Nucleus accumbens (tissue), 56 donors: ENCODE results near the gene NUDT4.

Experiments used
- DNase-seq, 56 donors: peaks; one replicate each; lab custom pipeline; 2025; lab: John Stamatoyannopoulos, UW

NUDT4 gene

DNA sequence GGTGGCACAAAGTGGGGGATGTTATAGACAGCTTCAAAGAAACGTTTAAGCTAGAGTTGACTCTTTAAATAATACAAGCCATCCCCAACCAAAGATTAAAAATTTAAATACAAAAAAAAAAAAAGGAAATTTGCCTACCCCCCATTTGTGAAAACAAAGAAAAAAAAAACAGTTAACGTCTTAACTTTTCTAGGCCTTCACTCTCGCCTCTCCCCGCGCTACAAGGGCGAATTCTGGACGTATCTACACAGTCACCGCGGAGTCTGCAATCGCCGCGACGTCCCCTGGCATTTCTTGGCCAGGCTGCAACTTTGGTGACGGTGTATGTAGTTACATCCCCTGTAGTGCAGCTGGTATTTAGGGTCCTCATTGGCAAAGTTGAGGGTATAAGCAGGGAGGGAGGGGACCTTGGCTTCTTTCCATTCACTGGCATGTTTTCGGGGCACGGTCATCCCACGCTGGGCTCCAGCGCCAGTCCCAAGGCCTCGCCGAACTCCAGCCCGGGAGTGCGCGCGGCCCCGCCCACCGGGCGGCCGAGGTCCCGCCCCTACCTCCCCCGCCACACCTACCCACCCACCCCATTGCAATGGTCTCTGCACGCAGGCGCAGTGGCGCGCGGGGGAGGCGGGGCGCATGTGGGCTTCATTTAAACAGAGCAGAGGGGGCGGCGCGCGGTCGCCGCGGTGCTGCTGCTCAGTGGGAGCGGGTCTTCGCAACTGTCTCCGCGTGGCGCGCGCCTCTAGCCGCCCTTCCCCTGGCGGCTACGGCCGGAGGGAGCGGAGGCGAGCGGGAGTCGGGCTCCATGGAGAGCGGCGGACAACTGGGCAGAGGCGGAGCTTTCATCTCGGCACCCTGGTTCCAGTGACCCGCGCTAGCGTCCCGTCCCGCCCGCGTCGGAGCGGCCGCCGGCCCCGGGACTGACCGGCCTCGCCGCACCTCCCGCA is at the start of gene NUDT4:
TSS of gene NUDT4 (plus strand) at position 674 of the 944 bp plus-strand sequence. CDS start 398 bp downstream, outside the sequence.
- DNase-seq, result peak; percentile 44 to 99 (median 91)

DNA sequence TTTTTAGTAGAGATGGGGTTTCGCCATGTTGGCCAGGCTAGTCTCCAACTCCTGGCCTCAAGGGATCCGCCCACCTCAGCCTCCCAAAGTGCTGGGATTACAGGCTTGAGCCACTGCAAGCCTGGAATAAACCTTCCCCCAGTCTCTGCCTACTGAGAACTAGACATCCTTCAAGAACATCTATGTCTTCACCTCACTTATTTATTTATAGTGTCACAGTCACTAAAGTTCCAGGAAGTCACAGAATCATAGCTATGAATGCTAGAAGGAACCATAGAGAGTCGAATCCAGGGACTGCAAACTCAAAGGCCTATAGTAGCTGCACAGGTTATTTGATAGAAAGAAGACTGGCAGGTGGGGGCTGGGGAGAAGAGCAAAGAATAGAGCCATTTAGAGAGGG is 44.7 kb upstream of the NUDT4 start:
- no peak for DNase-seq

DNA sequence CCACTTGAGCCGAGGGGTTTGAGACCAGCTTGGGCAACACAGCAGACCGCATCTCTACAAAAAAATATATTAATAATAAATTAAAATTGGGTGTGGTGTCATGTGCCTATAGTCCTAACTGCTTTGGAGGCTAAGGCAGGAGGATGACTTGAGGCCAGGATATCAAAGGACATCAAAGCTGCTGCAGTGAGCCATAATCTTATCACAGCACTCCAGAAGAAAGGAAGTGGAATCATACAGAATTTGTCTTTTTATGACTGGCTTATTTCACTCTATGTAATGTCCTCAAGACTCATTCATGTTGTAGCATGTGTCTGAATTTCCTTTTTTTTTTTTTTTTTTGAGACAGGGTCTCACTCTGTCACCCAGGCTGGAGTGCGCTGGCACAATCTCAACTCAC is 43.9 kb upstream of the NUDT4 start:
- DNase-seq, result no peak

DNA sequence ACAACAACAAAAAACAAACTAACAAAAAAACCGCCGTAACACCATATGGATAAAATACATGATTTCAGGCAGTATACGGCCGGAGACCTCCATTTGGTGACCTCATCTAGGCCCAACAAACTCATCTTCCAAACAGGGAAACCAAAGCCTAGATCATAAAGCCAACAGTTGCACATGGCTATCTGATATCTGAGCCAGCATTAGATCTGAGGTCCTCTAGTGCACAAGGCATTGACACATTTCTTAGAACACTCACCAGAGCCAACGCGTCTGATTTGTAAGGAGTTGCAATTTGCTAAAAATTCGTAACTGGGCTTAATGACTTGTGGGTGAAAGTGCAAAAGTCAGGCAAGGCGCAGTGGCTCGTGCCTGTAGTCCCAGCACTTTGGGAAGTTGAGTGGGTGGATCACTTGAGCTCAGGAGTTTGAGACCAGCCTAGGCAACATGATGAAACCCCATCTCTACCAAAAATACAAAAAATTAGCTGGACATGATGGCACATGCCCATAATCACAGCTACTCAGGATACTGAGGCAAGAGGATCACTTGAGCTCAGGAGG is 42.0 kb upstream of the NUDT4 start:
- DNase-seq, result no peak

DNA sequence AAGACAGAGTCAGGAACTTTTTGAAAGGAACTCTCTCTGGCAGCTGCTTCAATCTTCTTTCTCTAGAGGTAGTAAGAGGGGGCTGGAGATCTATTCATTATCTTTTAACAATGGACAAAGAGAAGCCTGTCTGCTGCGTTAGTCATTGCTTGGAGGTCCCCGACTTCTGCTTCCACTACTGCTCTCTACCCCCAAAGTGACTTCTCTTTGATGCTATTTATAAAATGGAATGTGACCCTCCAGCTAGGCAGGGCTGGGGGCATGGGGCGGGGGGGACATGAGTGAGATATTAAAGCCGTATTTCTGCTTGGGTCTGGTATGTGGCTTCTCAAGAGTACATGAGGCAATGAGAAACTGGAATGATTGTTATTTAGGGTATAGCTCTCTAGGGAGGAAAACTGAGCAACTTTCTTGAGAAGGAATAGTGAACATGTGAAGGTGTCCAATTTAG is 41.4 kb upstream of the NUDT4 start:
- no peak for DNase-seq

DNA sequence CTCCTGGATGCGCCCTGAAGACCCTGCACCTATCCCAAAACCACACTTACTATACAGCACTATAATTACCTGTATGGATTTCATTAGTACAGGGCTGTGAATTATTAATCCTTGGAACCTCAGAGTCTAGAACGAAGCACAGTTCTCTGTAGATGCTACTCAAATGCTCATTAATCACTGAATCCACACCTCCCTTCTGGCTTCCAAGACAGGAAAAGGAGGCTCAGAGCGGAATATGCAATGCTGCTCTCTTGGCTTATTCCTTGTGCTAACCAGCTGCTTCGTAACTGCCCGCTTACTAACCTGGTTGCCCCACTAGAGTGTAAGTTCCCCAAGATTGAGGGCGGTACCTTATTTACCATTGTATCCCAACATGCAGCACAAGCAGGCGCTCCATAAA is 39.1 kb upstream of the NUDT4 start:
- no peak for DNase-seq

DNA sequence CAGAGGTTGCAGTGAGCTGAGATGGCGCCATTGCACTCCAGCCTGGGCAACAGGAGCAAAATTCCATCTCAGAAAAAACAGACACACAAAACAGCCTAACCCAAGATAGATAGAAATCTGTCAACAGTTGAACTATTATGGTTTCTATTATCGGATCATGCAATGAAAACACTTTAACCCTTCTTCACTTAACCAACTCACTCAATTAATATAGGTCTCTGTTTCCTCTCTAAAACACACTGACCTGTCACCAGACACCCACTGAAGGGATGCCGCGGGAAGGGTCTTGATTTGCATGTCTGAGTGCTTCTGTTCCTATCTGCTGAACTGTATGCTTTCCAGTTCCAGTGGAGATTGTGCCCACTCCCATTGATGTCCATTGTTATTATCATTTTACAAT is 38.0 kb upstream of the NUDT4 start:
- no peak for DNase-seq

DNA sequence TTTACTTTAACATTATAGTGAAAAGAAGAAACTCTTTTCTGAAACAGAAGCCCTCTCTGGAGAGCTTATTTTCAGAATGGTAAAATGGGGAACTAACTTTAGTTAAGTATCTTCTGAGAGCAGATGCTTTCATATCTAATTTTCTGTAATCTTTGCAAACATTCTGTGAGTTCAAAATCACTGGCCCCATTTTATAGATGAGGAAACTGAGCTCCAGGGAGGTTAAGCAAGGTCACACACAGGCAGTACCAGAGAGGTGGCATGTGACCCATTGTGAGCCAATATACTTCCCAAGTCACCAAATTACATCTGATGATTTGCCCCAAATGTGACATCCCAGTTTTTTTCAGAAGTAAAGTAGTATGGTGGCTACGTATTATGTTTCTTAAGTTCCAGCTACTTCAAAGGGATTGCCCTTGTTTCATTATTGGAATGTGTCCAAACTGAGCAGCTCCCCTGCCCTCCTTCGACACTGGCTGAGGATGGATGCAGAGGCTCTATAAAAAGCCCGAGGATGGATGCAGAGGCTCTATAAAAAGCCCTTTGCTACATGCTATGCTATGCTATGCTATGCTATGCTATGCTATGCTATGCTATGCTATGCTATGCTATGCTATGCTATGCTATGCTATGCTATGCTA is 36.2 kb upstream of the NUDT4 start:
- DNase-seq, result no peak

DNA sequence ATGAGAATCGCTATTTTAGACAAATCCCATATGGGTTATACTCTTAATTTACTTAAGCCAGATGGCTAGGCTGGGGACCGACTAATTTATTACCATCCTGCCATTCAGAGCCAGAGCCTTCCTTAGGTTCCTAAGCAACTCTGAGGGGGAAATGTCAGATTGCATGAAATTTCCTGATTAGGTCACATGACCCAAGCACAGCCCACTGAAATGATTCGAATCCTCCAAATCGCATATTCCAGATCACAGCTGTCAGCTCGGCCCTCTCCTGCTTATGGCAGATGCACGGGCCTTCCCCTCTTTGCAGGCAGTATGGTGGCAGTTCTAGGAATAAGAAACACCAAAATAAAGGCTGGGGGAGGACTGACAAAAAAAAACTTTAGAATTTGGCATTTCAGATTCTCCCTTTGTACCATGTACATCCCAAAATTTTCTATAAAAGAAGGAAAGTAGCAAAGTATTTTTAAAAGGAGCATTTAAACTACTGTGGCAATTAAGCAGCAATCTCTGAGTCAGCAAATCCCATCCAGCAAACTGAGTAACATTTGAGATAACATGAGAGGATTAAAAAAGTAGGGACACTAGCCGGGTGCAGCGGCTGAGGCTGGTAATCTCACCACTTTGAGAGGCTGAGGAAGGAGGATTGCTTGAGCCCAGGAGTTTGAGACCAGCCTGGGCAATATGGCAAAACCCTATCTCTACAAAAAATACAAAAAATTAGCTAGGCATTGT is 30.5 kb upstream of the NUDT4 start:
- no peak for DNase-seq

DNA sequence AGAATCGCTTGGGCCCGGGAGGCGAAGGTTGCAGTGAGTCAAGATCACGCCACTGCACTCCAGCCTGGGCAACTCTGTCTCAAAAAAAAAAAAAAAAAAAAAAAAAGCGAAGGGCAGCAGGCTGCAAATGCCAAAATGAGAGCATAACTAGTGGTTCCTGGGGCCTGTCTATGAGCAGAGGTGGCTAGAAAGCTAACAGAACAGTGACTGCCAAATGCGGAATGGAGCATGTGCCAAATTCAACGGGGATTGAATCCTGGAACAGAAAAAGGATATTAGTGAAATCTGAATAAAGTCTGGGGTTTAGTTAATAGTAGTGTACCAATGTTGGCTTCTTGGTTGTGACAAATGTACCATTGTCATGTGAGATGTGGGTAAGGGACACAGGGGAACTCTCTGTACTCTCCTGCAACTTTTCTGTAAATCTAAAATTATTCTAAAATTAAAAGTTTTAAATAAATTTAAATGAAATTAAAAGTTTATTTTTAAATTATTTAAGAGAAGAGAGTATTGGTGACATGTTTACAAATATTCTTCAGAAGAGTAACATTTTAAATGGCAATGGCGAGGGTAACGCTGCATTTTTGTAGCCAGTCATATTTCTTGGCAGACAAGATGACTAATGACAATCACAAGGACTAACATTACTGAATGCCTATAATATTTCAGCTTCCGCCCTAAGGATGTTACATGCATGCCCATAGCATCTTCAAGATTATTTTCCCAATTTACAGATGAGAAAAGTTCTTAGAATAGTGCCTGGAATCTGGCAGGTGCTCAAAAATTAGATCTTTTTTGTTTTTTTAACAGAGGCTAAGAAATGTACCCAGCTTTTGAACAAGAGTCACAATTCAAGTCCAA is 28.9 kb upstream of the NUDT4 start:
- peak in 3 of 56 donors; percentile 2 to 7 (median 6) for DNase-seq

DNA sequence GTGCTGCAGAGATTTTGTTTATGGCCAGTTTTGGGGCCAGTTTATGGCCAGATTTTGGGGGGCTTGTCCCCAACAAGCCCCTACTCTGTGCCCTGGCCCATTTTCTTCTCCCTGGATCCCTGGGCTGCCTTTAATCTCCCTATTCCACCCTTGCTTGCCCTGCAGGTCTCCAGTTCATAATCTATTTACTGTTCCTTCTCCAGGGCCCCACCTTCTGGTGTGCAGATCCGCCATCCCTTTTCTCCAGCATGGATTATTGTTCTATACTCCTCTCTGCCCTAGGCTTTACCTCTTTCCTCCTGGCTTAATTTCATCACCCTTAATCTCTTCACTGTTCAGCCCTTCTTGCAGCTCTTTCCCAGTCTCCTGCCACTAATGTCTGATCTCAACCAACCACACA is 26.0 kb upstream of the NUDT4 start:
- DNase-seq, result no peak

DNA sequence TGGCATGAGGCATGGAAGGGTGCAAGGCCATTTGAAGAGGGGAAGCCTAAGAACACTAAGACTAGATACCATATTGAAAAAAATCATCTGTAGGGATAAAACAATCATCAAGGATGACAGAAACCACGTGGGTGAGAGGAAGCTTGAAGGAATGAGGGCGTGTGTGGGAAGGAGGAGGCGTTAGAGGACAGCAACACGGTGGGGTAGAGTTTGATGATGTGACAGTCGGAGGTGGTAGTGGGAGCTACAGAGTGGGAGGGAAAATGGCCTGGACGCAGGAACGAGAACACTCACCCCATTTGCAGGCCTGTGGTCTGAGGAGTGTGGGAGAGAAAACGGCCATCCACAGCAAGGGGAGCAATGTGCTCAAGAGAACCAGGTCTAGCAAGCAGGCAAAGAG is 25.4 kb upstream of the NUDT4 start:
- DNase-seq, result no peak

DNA sequence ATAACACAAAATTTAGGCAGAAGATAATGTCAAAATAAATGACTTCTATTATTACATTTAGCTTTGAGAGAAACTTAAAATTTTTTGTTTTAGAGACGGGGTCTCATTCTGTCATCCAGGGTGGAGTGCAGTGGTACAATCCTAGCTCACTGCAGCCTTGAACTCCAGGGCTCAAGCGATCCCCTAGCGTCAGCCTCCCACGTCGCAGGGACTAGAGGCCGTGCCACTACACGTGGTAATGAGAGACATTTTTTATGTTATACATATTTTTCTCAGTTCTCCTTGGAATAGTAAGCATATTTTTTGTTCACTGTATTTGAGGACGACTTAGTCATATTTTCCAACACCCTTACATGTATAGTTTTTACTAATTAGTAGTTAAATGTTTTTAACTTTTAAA is 21.5 kb upstream of the NUDT4 start:
- DNase-seq, result no peak

DNA sequence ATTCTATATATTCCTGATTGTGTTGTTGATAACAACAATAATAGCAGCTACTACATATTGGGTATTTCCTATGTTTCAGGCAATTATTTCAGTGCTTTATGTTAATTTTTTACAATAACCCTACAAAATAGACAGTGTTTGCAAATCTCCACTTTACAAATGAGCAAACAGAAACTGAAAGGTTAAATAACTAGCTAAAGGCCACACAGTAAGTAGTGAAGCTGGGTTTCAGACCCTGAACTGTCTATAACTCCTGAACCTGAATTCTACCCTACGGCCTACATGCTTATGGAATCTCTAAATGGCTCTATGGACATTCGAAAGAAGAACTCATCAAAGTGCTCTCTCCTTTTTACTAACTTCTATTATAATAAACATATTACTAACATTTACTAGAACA is 19.7 kb upstream of the NUDT4 start:
- DNase-seq, result no peak

DNA sequence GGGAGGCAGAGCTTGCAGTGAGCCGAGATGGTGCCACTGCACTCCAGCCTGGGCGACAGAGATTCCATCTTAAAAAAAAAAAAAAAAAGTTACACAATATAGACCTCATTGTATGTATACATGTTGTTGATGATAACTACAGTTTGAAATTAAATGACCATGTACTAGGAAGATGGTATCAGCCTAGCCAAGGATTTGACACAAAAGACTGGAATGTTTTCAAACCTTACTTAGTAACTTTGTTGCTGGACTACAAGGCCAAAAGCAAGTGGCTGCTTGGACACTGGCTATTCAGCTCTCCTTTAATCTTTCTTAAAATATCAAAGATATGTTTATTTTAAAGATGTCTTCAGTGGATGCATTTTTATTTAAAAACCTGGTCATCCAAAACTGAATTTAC is 18.9 kb upstream of the NUDT4 start:
- no peak for DNase-seq

DNA sequence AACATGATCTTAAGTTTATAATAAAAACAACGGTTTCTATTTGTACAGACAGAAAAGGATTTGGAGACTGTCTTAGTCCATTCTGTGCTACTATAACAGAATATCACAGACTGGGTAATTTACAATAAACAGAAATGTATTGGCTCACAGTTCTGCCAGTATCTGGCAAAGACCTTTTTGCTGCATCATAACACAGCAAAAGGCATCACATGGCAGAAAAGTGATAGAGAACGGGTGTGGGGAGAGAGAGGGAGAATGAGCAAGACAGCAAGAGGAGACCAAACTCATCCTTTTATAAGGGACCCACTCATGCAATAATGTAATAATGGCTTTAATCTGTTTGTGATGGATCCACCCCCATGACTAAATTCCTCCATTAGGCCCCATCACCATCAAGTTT is 17.0 kb upstream of the NUDT4 start:
- DNase-seq, result no peak

DNA sequence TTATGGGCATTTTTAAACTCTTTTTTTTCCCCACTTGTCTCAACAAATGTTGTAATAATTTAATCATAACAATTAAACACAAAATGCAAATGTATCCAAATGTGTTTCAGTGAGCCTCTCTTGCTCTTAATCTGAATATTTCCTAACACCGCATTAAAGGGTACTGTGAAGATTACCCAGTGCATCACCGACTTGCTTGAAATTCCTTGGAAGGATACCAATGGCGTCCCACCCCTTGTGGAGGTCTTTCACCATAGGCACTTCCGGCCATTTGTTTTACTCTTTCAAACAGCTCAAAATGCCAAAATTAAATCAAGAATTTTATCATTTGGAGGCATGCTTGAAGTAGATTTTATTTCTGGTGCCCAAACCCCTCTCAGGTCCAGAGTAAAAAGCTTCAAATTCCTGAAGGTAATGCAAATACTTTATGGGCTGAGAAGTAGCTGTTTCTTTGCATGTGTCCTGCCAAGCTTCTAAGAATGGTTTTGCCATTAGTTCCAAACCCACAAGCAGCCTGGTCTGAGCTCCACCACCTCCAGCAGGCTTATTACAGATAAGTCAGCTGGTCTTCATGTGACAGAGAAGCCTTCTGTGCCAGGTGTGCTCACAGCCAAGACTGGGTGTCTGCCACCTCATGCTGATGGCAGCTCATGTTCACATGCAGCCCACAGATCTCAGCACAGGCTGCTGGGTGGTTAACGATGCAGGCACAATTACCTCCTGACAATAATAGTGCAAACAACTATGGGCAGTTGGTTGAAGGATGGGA is 16.4 kb upstream of the NUDT4 start:
- DNase-seq, result no peak

DNA sequence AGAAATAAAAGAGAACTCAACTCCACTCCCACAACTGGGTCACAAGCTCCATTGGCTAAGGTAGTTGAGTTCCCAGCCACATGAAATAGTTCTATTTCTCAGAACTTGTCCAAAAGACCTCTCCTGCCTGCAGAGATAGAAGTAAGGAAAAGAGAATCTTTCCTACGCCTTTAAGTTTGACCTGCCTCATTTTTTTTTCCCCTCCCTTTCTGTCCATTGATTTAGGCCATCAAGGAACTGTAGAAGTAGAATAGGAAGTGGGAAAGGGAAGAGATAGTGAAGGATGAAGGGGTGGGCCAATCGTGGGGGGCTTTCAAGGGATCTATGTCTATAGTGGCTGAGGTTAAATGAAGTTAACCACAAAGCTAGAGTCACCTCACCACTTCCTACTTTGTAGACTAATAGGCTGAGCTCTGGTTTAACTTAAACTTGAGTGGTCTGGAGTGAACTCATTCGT is 13.9 kb upstream of the NUDT4 start:
- no peak for DNase-seq
